Ovary (tissue), 3 donors: Measurements from ENCODE around the gene SLC25A38.

ENCODE experiments used
- CTCF ChIP-seq, 3 donors: fragments of 450-650 bp in 2 of 3; fragments of 200-600 bp in 1 of 3; IDR thresholded peaks; one replicate each; pipeline versions ENCODE4 v1.5.1 to v1.8.0; 2016 to 2022; ENCODE audit warnings: antibody characterized with exemption in 3 of 3, mild to moderate bottlenecking in 1 of 3
- POLR2A ChIP-seq: fragments of 450-650 bp; IDR thresholded peaks from one replicate; pipeline ENCODE4 v1.6.1; 2017; ENCODE audit warnings: antibody characterized with exemption, mild to moderate bottlenecking, moderate library complexity
- donor health status: DM: no; HTN: no; CAD: no.

- peak in 2 of 3 donors; percentile 28 to 31 for TF ChIP-seq CTCF (IDR thresholded peaks at IDR 0.05)
- TF ChIP-seq POLR2A = peak; percentile 66
Observed at GRCh38 chr3:39383045-39383880, at the start of gene SLC25A38.
